B cell (primary cell): ENCODE data around the gene TCHHL1. TPM values are rescaled to one million over a fixed set of nuclear protein-coding genes. Genes with fewer than 3 reads are reported as not detected.

Experiments used
- ATAC-seq: fragments of 200-7000 bp; cut with Tn5 transposase; one replicate; pipeline ENCODE4 v1.10.0; 2021; ENCODE audit warnings: low read depth, mild to moderate bottlenecking, moderate number of reproducible peaks, moderate library complexity
- CTCF ChIA-PET: fragments of 350-600 bp; sonication (Branson Sonifier 250); formaldehyde crosslinking; loops from one replicate; lab custom pipeline; 2021; ENCODE audit warnings: antibody characterized with exemption, inconsistent platforms; lab: Charles Lee
- POLR2A ChIA-PET: fragments of 350-600 bp; sonication (Branson Sonifier 250); formaldehyde crosslinking; loops from one replicate; lab custom pipeline; 2021; ENCODE audit warnings: antibody characterized with exemption; lab: Charles Lee
- DNase-seq: peaks from one replicate; pipeline ENCODE4 v3.0.0; 2013
- H2AFZ ChIP-seq: 2 replicates; pipeline ENCODE4 v1.6.1; 2012; ENCODE audit warnings: mild to moderate bottlenecking, low read depth, low read length; ENCODE audit not compliant: insufficient read depth, poor library complexity, severe bottlenecking
- H3K27ac ChIP-seq, 2 donors: 1 replicate in 1 of 2; 2 replicates in 1 of 2; pipeline ENCODE4 v1.5.1; 2012 to 2013; ENCODE audit warnings: low read length in 2 of 2, mild to moderate bottlenecking in 2 of 2, moderate library complexity in 1 of 2
- H3K27me3 ChIP-seq, 4 experiments: fragments of 200-600 bp in 1 of 4; sonication (generic) in 1 of 4; replicated peaks in 1 of 4; 1 replicate in 2 of 4; 2 replicates in 2 of 4; pipeline versions ENCODE4 v1.6.1 to v1.7.0; 2013 to 2016; ENCODE audit warnings: low read length in 3 of 4, mild to moderate bottlenecking in 2 of 4, mixed read lengths in 1 of 4, moderate library complexity in 1 of 4; ENCODE audit not compliant: insufficient read depth in 4 of 4, control insufficient read depth in 3 of 4; ENCODE audit errors: control extremely low read depth in 1 of 4
- H3K36me3 ChIP-seq, 2 experiments: replicated peaks in 1 of 2; 1 replicate in 1 of 2; 2 replicates in 1 of 2; pipeline versions ENCODE4 v1.6.1 to v1.7.1; 2013; ENCODE audit warnings: low read length in 1 of 2; ENCODE audit not compliant: insufficient read depth in 2 of 2, control insufficient read depth in 1 of 2; ENCODE audit errors: control extremely low read depth in 1 of 2, extremely low read depth in 1 of 2
- H3K4me1 ChIP-seq, 2 donors: fragments of 200-600 bp in 1 of 2; sonication (generic) in 1 of 2; 1 replicate in 1 of 2; 2 replicates in 1 of 2; pipeline versions ENCODE4 v1.5.1 to v1.6.1; 2013 to 2017; ENCODE audit warnings: low read length in 2 of 2; ENCODE audit not compliant: control insufficient read depth in 2 of 2, insufficient read depth in 2 of 2
- H3K4me2 ChIP-seq: replicated peaks from 2 replicates; pipeline ENCODE3; 2012; ENCODE audit warnings: mild to moderate bottlenecking, low read depth, low read length; ENCODE audit not compliant: poor library complexity, severe bottlenecking
- H3K4me3 ChIP-seq, 5 experiments: fragments of 200-600 bp in 1 of 5; sonication (generic) in 1 of 5; 1 replicate in 3 of 5; 2 replicates in 2 of 5; pipeline versions ENCODE4 v1.5.1 to v1.7.0; 2011 to 2016; ENCODE audit warnings: low read length in 4 of 5, mild to moderate bottlenecking in 4 of 5, low read depth in 2 of 5, control low read depth in 1 of 5, moderate library complexity in 1 of 5; ENCODE audit not compliant: insufficient read depth in 1 of 5; ENCODE audit errors: control extremely low read depth in 1 of 5, extremely low read depth in 1 of 5
- H3K79me2 ChIP-seq: fragments of 200-600 bp; sonication (generic); one replicate; pipeline ENCODE4 v1.6.0; 2016; ENCODE audit warnings: low read length; ENCODE audit not compliant: control insufficient read depth, insufficient read depth
- H3K9ac ChIP-seq: fragments of 200-600 bp; sonication (generic); 2 replicates; pipeline ENCODE4 v1.6.1; 2017; ENCODE audit warnings: mild to moderate bottlenecking, low read length, moderate library complexity
- H3K9me3 ChIP-seq, 3 donors: one replicate each; pipeline versions ENCODE4 v1.6.1 to v1.7.1; 2013; ENCODE audit warnings: low read length in 2 of 3; ENCODE audit not compliant: control insufficient read depth in 2 of 3, insufficient read depth in 1 of 3; ENCODE audit errors: control extremely low read depth in 1 of 3
- H4K20me1 ChIP-seq: 2 replicates; pipeline ENCODE4 v1.6.0; 2012; ENCODE audit warnings: mild to moderate bottlenecking, low read length; ENCODE audit not compliant: insufficient read depth, control insufficient read depth, poor library complexity, severe bottlenecking
- H3K27ac Mint-ChIP-seq: one replicate; pipeline ENCODE4 v1.8.0; 2021; ENCODE audit warnings: mixed read lengths
- H3K27me3 Mint-ChIP-seq: one replicate; pipeline ENCODE4 v1.8.0; 2021; ENCODE audit warnings: mixed read lengths
- H3K4me1 Mint-ChIP-seq: one replicate; pipeline ENCODE4 v1.8.0; 2021; ENCODE audit warnings: mixed read lengths
- H3K4me3 Mint-ChIP-seq: one replicate; pipeline ENCODE4 v1.8.0; 2021; ENCODE audit warnings: mixed read lengths
- H3K9me3 Mint-ChIP-seq: one replicate; pipeline ENCODE4 v1.8.0; 2022; ENCODE audit warnings: mixed read lengths; ENCODE audit not compliant: insufficient read depth
- EZH2 ChIP-seq: IDR thresholded peaks from 2 replicates; pipeline ENCODE4 v1.6.1; 2012; ENCODE audit warnings: borderline replicate concordance, low read depth, mild to moderate bottlenecking, moderate library complexity, low read length; ENCODE audit not compliant: insufficient read depth, poor library complexity, severe bottlenecking
- WGBS: methylation state at CpG from one replicate; pipeline ENCODE4 v1.1.5; 2013; ENCODE audit warnings: missing lambda C conversion rate; ENCODE audit not compliant: insufficient coverage; 5-methylcytosine and 5-hydroxymethylcytosine counted together
- intact Hi-C: fragments of 100-400 bp; cut with micrococcal nuclease; formaldehyde crosslinking; loops from one replicate; pipeline ENCODE4 v1.10.0; 2022
- polyA plus RNA-seq: library from polyadenylated mRNA; depleted of rRNA; stranded (reverse); fragments of >200 nt; gene quantifications from 2 replicates; pipeline ENCODE4 v1.2.3, GENCODE V29; 2012
- total RNA-seq, 2 donors: library from RNA; stranded (reverse); fragments of 120-200 nt in 1 of 2; gene quantifications; 1 replicate in 1 of 2; 2 replicates in 1 of 2; pipeline versions ENCODE4 v1.2.3 to v1.2.4, GENCODE V29; 2013 to 2022
- TF ChIP-seq, protein P1 (sequence below): fragments of 200-600 bp; IDR thresholded peaks from one replicate; pipeline ENCODE4 v1.8.0; 2022; ENCODE audit warnings: antibody characterized with exemption, mild to moderate bottlenecking

TCHHL1 gene
- total and polyA plus RNA-seq, 2 donors (not counting 1 experiment from before 2014, with no cell fraction given), result not detected

DNA sequence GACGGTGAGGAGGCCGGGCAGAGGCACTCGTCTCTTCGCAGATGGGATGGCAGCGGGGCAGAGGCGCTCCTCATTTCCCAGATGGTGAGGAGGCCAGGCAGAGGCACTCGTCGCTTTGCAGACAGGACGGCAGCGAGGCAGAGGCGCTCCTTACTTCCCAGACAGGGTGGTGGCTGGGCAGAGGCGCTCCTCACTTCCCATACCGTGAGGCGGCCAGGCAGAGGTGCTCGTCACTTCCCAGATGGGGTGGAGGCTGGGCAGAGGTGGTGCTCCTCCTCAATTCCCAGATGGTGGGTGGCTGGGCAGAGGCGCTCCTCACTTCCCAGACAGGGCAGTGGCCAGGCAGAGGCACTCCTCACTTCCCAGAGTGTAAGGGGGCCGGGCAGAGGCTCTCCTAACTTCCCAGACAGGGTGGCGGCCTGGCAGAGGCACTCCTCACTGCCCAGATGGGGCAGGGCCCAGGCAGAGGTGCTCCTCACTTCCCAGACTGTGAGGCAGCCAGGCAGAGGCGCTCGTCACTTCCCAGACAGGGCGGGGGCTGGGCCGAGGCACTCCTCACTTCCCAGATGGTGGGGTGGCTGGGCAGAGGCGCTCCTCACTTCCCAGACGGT lies 9.9 kb downstream of the TCHHL1 start:
- no peaks in the 10 kb centered on the region for H3K36me3 ChIP-seq
- H3K79me2 ChIP-seq, result no peaks in the 10 kb centered on the region
- no peak overlapping the region for H3K4me3 Mint-ChIP-seq
- H3K4me3 ChIP-seq, result no peak overlapping the region
- no peaks in the 10 kb centered on the region for H3K9me3 ChIP-seq
- ATAC-seq (no peak), DNase-seq (no peak)
- H3K27me3 ChIP-seq, result peaks cover 0 to 6% (median 2%) of the 10 kb centered on the region in 4 experiments
- ChIA-PET POLR2A (no interaction called here), CTCF (no interaction called here)
- no peaks in the 10 kb centered on the region for H3K9me3 Mint-ChIP-seq
- 90% methylated on average over 21 of the region's 24 CpGs for WGBS
- H3K9ac ChIP-seq, result no peak overlapping the region
- H2AFZ ChIP-seq, result no peak overlapping the region
- peaks cover 34% of the 10 kb centered on the region for H3K27me3 Mint-ChIP-seq
- no peaks in the 10 kb centered on the region for H3K4me1 ChIP-seq
- no peaks in the 10 kb centered on the region for H3K4me1 Mint-ChIP-seq
- no peak overlapping the region for H3K4me2 ChIP-seq
- no peak for TF ChIP-seq EZH2
- TF ChIP-seq, protein P1, sequence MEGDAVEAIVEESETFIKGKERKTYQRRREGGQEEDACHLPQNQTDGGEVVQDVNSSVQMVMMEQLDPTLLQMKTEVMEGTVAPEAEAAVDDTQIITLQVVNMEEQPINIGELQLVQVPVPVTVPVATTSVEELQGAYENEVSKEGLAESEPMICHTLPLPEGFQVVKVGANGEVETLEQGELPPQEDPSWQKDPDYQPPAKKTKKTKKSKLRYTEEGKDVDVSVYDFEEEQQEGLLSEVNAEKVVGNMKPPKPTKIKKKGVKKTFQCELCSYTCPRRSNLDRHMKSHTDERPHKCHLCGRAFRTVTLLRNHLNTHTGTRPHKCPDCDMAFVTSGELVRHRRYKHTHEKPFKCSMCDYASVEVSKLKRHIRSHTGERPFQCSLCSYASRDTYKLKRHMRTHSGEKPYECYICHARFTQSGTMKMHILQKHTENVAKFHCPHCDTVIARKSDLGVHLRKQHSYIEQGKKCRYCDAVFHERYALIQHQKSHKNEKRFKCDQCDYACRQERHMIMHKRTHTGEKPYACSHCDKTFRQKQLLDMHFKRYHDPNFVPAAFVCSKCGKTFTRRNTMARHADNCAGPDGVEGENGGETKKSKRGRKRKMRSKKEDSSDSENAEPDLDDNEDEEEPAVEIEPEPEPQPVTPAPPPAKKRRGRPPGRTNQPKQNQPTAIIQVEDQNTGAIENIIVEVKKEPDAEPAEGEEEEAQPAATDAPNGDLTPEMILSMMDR, result no peak
- no peak overlapping the region for H3K27ac Mint-ChIP-seq
- H3K27ac ChIP-seq, result no peak overlapping the region
- intact Hi-C loops, result no loop called here
- no peaks in the 10 kb centered on the region for H4K20me1 ChIP-seq

DNA sequence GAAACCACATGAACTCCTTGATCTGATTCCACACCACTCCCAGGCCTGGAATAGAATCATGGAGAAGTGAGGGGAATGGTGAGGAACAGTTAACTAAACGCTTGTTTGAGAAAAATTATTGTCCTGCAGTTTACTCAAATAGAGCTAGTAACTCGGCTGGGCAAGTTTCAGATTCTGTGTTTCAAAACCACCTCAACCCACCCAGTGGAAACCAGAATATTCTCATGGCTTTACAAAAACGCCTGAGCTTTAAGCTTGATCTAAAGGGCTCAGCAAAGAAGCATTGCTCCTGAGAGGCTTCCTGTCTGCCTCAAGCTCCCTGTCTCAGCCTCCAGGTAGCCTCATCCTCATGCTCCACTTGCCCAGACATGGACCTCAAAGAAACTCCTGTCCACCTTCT lies 16.6 kb downstream of the TCHHL1 start:
- no peaks in the 10 kb centered on the region for H3K79me2 ChIP-seq
- POLR2A ChIA-PET, result no interaction called here
- Mint-ChIP-seq H3K9me3 (no peaks in the 10 kb centered on the region), H3K4me3 (no peak overlapping the region), H3K4me1 (no peaks in the 10 kb centered on the region), H3K27ac (no peak overlapping the region), H3K27me3 (peaks cover 61% of the 10 kb centered on the region)
- no peak for TF ChIP-seq EZH2
- TF ChIP-seq, protein P1, result no peak
- no peak overlapping the region for H3K4me3 ChIP-seq
- WGBS, result 75% methylated on average over 2 of the region's 3 CpGs
- intact Hi-C loops, result no loop called here
- CTCF ChIA-PET, result interaction anchor here (0.5 kb wide), 1 partner anchor 1608 kb away, joined by 3 read pairs; no protein-coding TSS in a partner anchor
- peaks cover 0 to 15% (median 6%) of the 10 kb centered on the region in 4 experiments for H3K27me3 ChIP-seq
- no peak for ATAC-seq
- no peaks in the 10 kb centered on the region for H4K20me1 ChIP-seq
- H3K4me1 ChIP-seq, result no peaks in the 10 kb centered on the region
- H3K36me3 ChIP-seq, result no peaks in the 10 kb centered on the region
- no peaks in the 10 kb centered on the region for H3K9me3 ChIP-seq
- no peak overlapping the region for H3K27ac ChIP-seq
- no peak for DNase-seq
- no peak overlapping the region for H3K4me2 ChIP-seq
- no peak overlapping the region for H3K9ac ChIP-seq
- H2AFZ ChIP-seq, result no peak overlapping the region
